IPS-18a (cell line): ENCODE data around the gene SLC38A6.

Source experiments
- H3K27ac ChIP-seq: one replicate; pipeline ENCODE4 v1.5.1; 2013; ENCODE audit warnings: low read length
- H3K27me3 ChIP-seq: one replicate; pipeline ENCODE4 v1.6.1; 2013; ENCODE audit warnings: mild to moderate bottlenecking, low read length; ENCODE audit not compliant: control insufficient read depth, insufficient read depth
- H3K36me3 ChIP-seq: one replicate; pipeline ENCODE4 v1.6.1; 2013; ENCODE audit warnings: low read depth, low read length; ENCODE audit not compliant: control insufficient read depth
- H3K4me1 ChIP-seq: one replicate; pipeline ENCODE4 v1.6.1; 2013; ENCODE audit warnings: low read depth, low read length; ENCODE audit not compliant: control insufficient read depth
- H3K4me3 ChIP-seq: one replicate; pipeline ENCODE4 v1.5.1; 2013; ENCODE audit warnings: low read length
- H3K9ac ChIP-seq: one replicate; pipeline ENCODE4 v1.6.1; 2013; ENCODE audit warnings: mild to moderate bottlenecking, low read length, moderate library complexity
- H3K9me3 ChIP-seq: one replicate; pipeline ENCODE4 v1.6.1; 2013; ENCODE audit warnings: low read depth, low read length; ENCODE audit not compliant: control insufficient read depth

The SLC38A6 gene

GRCh38 chr14:61033054-61033453 lies 52.0 kb downstream of the SLC38A6 start:
- Histone ChIP-seq H3K4me1 (no peaks in the 10 kb centered on the region), H3K4me3 (no peak overlapping the region)

GRCh38 chr14:61033855-61034254 lies 52.8 kb downstream of the SLC38A6 start:
- no peak overlapping the region for H3K4me3 ChIP-seq

More at GRCh38 chr14:61033054-61033453, 52.0 kb downstream of the SLC38A6 start:
- Histone ChIP-seq H3K9ac (no peak overlapping the region), H3K9me3 (no peaks in the 10 kb centered on the region), H3K36me3 (no peaks in the 10 kb centered on the region), H3K27me3 (no peaks in the 10 kb centered on the region), H3K27ac (no peak overlapping the region)

GRCh38 chr14:61034416-61035120 lies 53.5 kb downstream of the SLC38A6 start:
- H3K9me3 ChIP-seq: no peaks in the 10 kb centered on the region
- no peaks in the 10 kb centered on the region for H3K36me3 ChIP-seq
- no peaks in the 10 kb centered on the region for H3K4me1 ChIP-seq
- no peak overlapping the region for H3K4me3 ChIP-seq
- H3K27ac ChIP-seq: no peak overlapping the region
- no peaks in the 10 kb centered on the region for H3K27me3 ChIP-seq
- no peak overlapping the region for H3K9ac ChIP-seq

More at GRCh38 chr14:61033855-61034254, 52.8 kb downstream of the SLC38A6 start:
- no peaks in the 10 kb centered on the region for H3K9me3 ChIP-seq
- no peaks in the 10 kb centered on the region for H3K4me1 ChIP-seq
- H3K27ac ChIP-seq: no peak overlapping the region
- H3K36me3 ChIP-seq: no peaks in the 10 kb centered on the region
- no peak overlapping the region for H3K9ac ChIP-seq
- no peaks in the 10 kb centered on the region for H3K27me3 ChIP-seq

- no peak overlapping the region for H3K27ac ChIP-seq
- H3K4me3 ChIP-seq: no peak overlapping the region
- H3K27me3 ChIP-seq: no peaks in the 10 kb centered on the region
- no peaks in the 10 kb centered on the region for H3K36me3 ChIP-seq
- H3K9me3 ChIP-seq: no peaks in the 10 kb centered on the region
- no peak overlapping the region for H3K9ac ChIP-seq
- no peaks in the 10 kb centered on the region for H3K4me1 ChIP-seq
Observed at GRCh38 chr14:61037215-61037614, 56.2 kb downstream of the SLC38A6 start.

- no peak overlapping the region for H3K9ac ChIP-seq
- H3K4me3 ChIP-seq: no peak overlapping the region
- H3K27me3 ChIP-seq: no peaks in the 10 kb centered on the region
- no peak overlapping the region for H3K27ac ChIP-seq
- H3K9me3 ChIP-seq: no peaks in the 10 kb centered on the region
- H3K4me1 ChIP-seq: no peaks in the 10 kb centered on the region
- no peaks in the 10 kb centered on the region for H3K36me3 ChIP-seq
Observed at GRCh38 chr14:61041704-61042103, 60.7 kb downstream of the SLC38A6 start.

GRCh38 chr14:61042220-61042619 lies 61.2 kb downstream of the SLC38A6 start:
- Histone ChIP-seq H3K4me1 (no peaks in the 10 kb centered on the region), H3K9me3 (no peaks in the 10 kb centered on the region), H3K36me3 (no peaks in the 10 kb centered on the region), H3K9ac (no peak overlapping the region), H3K4me3 (no peak overlapping the region), H3K27ac (no peak overlapping the region), H3K27me3 (no peaks in the 10 kb centered on the region)

GRCh38 chr14:61043506-61043905 lies 62.5 kb downstream of the SLC38A6 start:
- no peaks in the 10 kb centered on the region for H3K4me1 ChIP-seq
- H3K9me3 ChIP-seq: no peaks in the 10 kb centered on the region
- H3K27ac ChIP-seq: no peak overlapping the region
- H3K36me3 ChIP-seq: no peaks in the 10 kb centered on the region
- H3K27me3 ChIP-seq: no peaks in the 10 kb centered on the region
- no peak overlapping the region for H3K9ac ChIP-seq
- H3K4me3 ChIP-seq: no peak overlapping the region

- H3K9me3 ChIP-seq: no peaks in the 10 kb centered on the region
Observed at GRCh38 chr14:61047021-61047420, 66.0 kb downstream of the SLC38A6 start.

GRCh38 chr14:61048640-61049039 lies 67.6 kb downstream of the SLC38A6 start:
- Histone ChIP-seq H3K4me1 (peaks cover 10% of the 10 kb centered on the region), H3K9ac (no peak overlapping the region), H3K4me3 (no peak overlapping the region), H3K9me3 (no peaks in the 10 kb centered on the region), H3K27ac (no peak overlapping the region), H3K36me3 (no peaks in the 10 kb centered on the region), H3K27me3 (no peaks in the 10 kb centered on the region)

More at GRCh38 chr14:61047021-61047420, 66.0 kb downstream of the SLC38A6 start:
- H3K27me3 ChIP-seq: no peaks in the 10 kb centered on the region
- no peaks in the 10 kb centered on the region for H3K36me3 ChIP-seq
- no peak overlapping the region for H3K9ac ChIP-seq
- peaks cover 10% of the 10 kb centered on the region for H3K4me1 ChIP-seq
- H3K4me3 ChIP-seq: no peak overlapping the region
- H3K27ac ChIP-seq: no peak overlapping the region

GRCh38 chr14:61050417-61050816 lies 69.4 kb downstream of the SLC38A6 start:
- Histone ChIP-seq H3K36me3 (no peaks in the 10 kb centered on the region), H3K27ac (no peak overlapping the region), H3K4me1 (peaks cover 10% of the 10 kb centered on the region), H3K4me3 (no peak overlapping the region), H3K27me3 (no peaks in the 10 kb centered on the region), H3K9ac (no peak overlapping the region), H3K9me3 (peaks cover 6% of the 10 kb centered on the region)

- no peak overlapping the region for H3K9ac ChIP-seq
- peaks cover 10% of the 10 kb centered on the region for H3K4me1 ChIP-seq
- H3K36me3 ChIP-seq: no peaks in the 10 kb centered on the region
- H3K27me3 ChIP-seq: no peaks in the 10 kb centered on the region
- H3K9me3 ChIP-seq: peaks cover 6% of the 10 kb centered on the region
- no peak overlapping the region for H3K4me3 ChIP-seq
- H3K27ac ChIP-seq: no peak overlapping the region
Observed at GRCh38 chr14:61051051-61051450, 70.0 kb downstream of the SLC38A6 start.

- H3K9ac ChIP-seq: no peak overlapping the region
- H3K4me1 ChIP-seq: peaks cover 10% of the 10 kb centered on the region
- H3K9me3 ChIP-seq: peaks cover 6% of the 10 kb centered on the region
- no peak overlapping the region for H3K4me3 ChIP-seq
- no peak overlapping the region for H3K27ac ChIP-seq
- no peaks in the 10 kb centered on the region for H3K36me3 ChIP-seq
- no peaks in the 10 kb centered on the region for H3K27me3 ChIP-seq
Observed at GRCh38 chr14:61051621-61052020, 70.6 kb downstream of the SLC38A6 start.
